Activated CD4-positive, alpha-beta T cell treated with anti-CD3 and anti-CD28 coated beads for 4 hours (primary cell): Measurements from ENCODE around the gene RBM43.
"Not testable (repeated sequence)": the region's sequence is repeated elsewhere in the genome, so short reads cannot be mapped to it uniquely, and the experiment has no call there.

ENCODE experiments used
- DNase-seq, 2 donors: peaks; one replicate each; pipeline ENCODE4 v3.0.0-alpha.2; 2020

RBM43 gene

DNA sequence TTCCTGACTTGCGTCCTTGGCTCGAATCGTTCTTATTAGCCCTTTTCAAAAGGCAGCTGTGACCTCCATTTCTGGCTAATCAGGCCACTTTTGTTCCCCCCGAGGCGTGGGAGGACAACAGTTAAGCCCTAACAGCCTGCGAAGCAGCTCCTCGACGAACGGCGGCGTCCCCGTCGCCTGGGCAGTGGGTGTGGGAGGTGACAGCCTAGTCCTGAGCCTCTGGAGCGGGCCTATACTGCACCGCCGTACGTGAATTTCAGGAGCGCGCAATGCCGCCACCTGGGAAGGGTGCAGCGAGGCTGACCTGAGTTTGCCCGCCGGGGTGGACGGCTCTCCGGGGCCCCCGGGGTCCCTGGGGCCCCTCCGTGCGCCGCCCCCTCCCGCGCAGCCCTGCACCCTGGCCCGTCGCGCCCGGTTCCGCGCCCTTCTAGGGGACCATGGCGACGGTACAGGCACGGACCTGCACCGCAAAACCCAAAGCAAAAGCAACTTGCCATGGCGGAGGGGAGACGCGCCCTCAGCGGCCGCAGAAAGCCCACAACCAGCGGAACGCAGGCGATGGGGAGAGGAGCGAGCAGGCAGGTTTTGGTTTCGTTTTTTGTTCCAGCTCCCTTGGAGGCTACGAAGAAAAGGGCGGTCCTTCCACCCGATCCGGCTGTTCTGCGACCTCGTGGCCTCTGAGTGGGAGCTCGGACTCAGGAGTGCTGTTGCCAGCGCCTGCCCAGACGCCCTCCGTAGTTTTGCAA is at the start of gene RBM43:
TSS of gene RBM43 (minus strand) at position 633 of the 746 bp plus-strand sequence. CDS start at position 497, 136 bp downstream.
- peak; percentile 77 to 78 for DNase-seq

- DNase-seq = not testable (repeated sequence)
Measured at GRCh38 chr2:151310313-151310712, 48.6 kb upstream of the RBM43 start.

DNA sequence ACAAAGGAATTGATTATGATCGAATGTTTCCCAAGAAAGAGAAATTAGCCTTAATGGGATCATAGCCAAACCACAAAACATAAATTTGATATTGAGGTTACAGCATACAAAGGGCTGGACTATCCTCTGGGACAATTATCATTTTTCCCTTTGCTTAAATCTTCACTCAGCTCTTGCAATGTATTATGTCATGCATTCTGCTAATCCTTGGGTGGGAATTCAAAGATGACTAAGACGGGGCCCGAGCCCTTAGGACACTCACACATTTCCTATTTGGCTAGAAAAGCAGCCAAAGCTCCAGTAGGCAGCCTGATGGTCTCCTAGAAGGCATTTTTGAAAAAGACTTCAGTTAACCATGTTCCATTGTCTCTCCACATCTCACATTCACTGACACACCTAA is 45.0 kb upstream of the RBM43 start:
- DNase-seq = no peak

DNA sequence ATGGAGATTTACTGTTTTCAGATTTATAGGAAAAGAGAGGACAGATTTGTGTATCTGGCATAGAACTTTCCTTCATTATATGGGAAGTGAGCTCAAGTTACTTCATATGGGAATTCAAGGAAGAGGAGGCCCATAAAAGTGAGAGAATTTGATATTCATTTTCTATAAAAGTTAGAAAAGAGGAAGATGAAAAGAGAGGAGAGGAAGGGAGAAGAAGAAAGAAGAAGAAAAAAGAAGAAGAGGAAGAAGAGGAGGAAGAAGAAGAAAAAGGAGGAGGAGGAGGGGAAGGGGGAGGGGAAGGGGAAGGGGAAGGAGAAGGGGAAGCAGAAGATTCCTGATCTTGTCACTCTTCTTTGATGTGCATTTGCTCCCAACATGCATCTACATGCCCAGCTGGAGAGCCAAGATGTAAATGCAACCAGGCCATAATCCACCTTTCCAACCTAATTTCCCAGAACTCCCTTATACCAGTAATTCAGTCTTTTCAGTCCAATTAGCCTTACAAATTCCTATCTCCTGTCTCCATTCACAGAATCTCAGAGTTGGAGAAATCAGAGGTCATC is 43.5 kb upstream of the RBM43 start:
- no peak for DNase-seq

DNA sequence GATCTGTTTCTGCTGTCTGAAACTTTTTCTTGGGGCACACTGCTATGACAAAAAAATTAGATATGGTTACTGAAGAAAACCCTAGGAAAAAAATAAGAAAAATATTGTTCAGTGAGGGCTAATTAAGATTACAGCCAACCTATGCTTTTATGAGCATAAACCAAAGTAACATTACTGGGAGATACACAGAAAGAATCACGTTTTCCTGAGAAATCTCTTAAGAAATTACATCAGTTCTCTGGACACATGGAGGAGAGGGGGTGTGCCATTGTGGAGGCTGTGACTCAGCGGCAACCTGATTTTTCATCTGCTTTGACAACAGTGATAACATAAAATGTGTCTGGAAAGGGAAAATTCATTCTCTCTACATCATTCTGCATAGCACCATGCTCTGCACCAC is 41.2 kb upstream of the RBM43 start:
- no peak for DNase-seq

DNA sequence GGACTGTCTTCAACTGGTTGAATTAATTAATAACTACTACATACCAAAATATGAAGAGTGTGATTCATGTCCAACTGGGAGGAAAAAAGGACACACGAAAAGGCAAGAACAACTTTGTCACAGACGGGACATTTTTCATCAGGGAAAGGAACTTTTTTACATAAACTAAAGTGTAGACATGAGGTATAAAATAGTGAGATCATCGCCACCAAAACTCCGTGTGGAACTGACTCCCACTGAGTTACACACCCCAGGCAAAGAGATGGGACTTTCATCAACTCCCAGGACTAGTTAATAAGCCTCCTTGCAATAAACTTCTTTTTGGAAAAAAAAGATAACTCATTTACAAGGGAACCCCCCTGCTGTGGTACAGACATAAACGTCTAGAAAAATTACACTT is 40.7 kb upstream of the RBM43 start:
- DNase-seq = no peak

- DNase-seq = no peak
Measured at GRCh38 chr2:151299920-151300539, 38.4 kb upstream of the RBM43 start.

DNA sequence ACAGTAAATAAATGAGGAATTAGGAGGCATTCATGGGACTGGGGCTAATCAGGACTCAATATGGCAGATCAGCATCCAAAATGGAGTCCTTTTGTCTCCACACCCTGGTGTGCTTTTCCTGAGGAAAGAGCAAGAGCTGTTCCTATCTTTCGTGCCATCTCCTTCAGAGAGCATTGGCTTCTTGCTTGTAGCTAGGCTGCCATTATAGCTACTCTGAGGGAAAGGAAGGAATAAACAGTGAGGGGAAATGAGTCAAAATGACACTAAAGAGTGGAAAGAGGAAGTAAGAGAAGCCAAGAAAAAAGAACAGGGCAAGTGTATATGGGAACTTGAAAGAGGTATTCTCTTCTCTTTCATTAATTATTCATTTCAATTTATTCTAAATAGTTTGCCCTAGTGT is 36.2 kb upstream of the RBM43 start:
- no peak for DNase-seq

DNA sequence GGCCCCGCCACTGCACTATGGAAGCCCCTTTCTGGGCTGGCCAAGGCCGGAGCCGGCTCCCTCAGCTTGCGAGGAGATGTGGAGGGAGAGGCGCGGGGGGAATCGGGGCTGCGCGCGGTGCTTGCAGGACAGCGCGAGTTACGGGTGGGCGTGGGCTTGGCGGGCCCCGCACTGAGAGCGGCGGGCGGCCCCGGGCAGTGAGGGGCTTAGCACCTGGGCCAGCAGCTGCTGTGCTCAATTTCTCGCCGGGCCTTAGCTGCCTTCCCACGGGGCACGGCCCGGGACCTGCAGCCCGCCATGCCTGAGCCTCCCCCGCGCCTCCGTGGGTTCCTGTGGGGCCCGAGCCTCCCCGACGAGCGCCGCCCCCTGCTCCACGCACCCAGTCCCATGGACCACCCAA is 34.3 kb upstream of the RBM43 start:
- not testable (repeated sequence) for DNase-seq

DNA sequence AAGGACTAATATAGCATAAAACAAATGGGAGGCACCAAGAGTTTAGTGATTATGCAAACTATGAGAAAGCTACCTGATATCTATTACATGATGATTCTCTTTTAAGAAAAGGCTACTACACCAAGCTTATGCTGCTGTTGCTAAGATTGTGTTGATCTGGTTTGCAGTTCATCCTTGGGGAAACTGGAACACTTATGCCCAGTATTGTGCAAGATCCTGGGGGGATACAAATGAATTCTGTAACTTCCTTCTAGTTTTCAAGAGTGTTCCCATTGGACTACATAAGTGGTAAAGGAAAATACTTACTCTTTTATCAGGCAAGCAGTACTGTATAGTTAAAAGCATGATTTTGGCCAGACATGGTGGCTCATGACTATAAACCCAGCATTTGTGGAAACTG is 30.9 kb upstream of the RBM43 start:
- no peak for DNase-seq

- no peak for DNase-seq
Measured at GRCh38 chr2:151292141-151292540, 30.5 kb upstream of the RBM43 start.

GRCh38 chr2:151291224-151291623 is 29.6 kb upstream of the RBM43 start:
- DNase-seq = no peak

- peak; percentile 15 to 18 for DNase-seq
Measured at GRCh38 chr2:151289972-151290866, 28.6 kb upstream of the RBM43 start.

- DNase-seq = no peak
Measured at GRCh38 chr2:151287513-151288250, 26.0 kb upstream of the RBM43 start.

- no peak for DNase-seq
Measured at GRCh38 chr2:151282401-151282800, 20.7 kb upstream of the RBM43 start.

DNA sequence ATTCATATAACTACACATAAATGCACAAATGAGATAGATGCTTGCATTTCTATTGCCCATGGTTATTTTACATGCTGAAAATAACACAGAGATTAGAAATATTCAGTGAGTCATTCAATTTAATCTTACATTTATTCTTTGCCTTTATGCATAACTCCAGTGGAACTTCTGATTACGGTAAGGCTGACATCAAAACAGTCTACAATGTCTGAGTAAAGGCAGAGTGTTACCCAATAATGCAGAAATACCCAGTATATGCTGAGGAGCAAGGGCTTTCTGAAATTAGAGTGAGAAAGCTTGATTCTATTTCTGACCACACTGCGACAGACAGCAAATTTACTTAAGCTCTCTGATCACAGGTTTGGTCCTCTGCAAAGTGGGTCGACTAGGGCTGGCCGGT is 18.6 kb upstream of the RBM43 start:
- DNase-seq = no peak

DNA sequence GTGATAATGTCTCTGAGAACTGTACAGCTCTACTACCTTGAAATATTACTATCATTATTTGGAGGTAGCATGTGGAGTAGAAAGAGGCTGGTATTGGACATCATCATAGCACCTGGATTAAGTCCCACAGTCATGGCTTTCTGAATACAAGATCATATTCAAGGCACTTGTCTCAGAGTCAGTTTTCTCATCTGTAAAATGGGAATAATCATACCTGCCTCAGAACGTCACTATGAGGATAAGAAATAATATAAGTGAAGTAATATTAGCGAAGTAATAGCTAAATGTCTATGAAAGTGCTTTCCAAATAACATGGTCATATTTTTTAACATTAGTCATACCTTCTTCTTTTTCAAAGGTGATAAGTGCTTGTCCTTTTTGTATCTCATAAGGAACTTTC is 16.8 kb upstream of the RBM43 start:
- no peak for DNase-seq

- DNase-seq = no peak
Measured at GRCh38 chr2:151277067-151277466, 15.4 kb upstream of the RBM43 start.

- no peak for DNase-seq
Measured at GRCh38 chr2:151275291-151275690, 13.6 kb upstream of the RBM43 start.

- no peak for DNase-seq
Measured at GRCh38 chr2:151271824-151272223, 10.2 kb upstream of the RBM43 start.

GRCh38 chr2:151269798-151270568 is 8.3 kb upstream of the RBM43 start:
- no peak for DNase-seq

GRCh38 chr2:151268085-151268484 is 6.4 kb upstream of the RBM43 start:
- DNase-seq = no peak
